Chondrocyte (in vitro differentiated cells): ENCODE measurements around the gene EPAS1. TPM values are rescaled to one million over a fixed set of nuclear protein-coding genes. Genes with fewer than 3 reads are reported as not detected.

ENCODE experiments used
- DNase-seq: peaks from one replicate; pipeline ENCODE4 v3.0.0; 2021; ENCODE audit warnings: mixed read lengths, low spot score
- H3K27ac Mint-ChIP-seq: one replicate; pipeline ENCODE4 v1.8.0; 2021; ENCODE audit warnings: mild to moderate bottlenecking, moderate library complexity, mixed read lengths; ENCODE audit not compliant: unreplicated experiment
- H3K27me3 Mint-ChIP-seq: 2 replicates; pipeline ENCODE4 v1.8.0; 2021; ENCODE audit warnings: low read depth, mixed read lengths
- H3K36me3 Mint-ChIP-seq: 2 replicates; pipeline ENCODE4 v1.8.0; 2021; ENCODE audit warnings: low read depth, mixed read lengths
- H3K4me1 Mint-ChIP-seq: 2 replicates; pipeline ENCODE4 v1.8.0; 2021; ENCODE audit warnings: low read depth, mild to moderate bottlenecking, mixed read lengths
- H3K4me3 Mint-ChIP-seq: one replicate; pipeline ENCODE4 v1.8.0; 2021; ENCODE audit warnings: mild to moderate bottlenecking, moderate library complexity, mixed read lengths; ENCODE audit not compliant: unreplicated experiment
- H3K9me3 Mint-ChIP-seq: 2 replicates; pipeline ENCODE4 v1.8.0; 2021; ENCODE audit warnings: low read depth, mixed read lengths
- CTCF ChIP-seq: fragments of 200-600 bp; sonication (generic); IDR thresholded peaks from 2 replicates; pipeline ENCODE4 v1.5.0; 2021; ENCODE audit warnings: antibody characterized with exemption, mild to moderate bottlenecking, moderate library complexity
- total RNA-seq: library from RNA; stranded (reverse); gene quantifications from 3 replicates; pipeline ENCODE4 v1.2.1, GENCODE V29; 2021

The EPAS1 gene
- total RNA-seq, 1 donor from 2014 or later: 122 TPM

- no peak for TF ChIP-seq CTCF
- peak overlapping the region; percentile 99 for H3K27ac Mint-ChIP-seq
- DNase-seq: no peak
- no peaks in the 10 kb centered on the region for H3K27me3 Mint-ChIP-seq
- H3K9me3 Mint-ChIP-seq: no peaks in the 10 kb centered on the region
- H3K36me3 Mint-ChIP-seq: no peaks in the 10 kb centered on the region
- H3K4me1 Mint-ChIP-seq: peaks cover 81% of the 10 kb centered on the region
- H3K4me3 Mint-ChIP-seq: no peak overlapping the region
These were observed 34.0 kb downstream of the EPAS1 start for GRCh38 chr2:46331109-46331766.

- DNase-seq: no peak
- no peak for TF ChIP-seq CTCF
- Mint-ChIP-seq H3K36me3 (no peaks in the 10 kb centered on the region), H3K4me1 (peaks cover 96% of the 10 kb centered on the region), H3K9me3 (no peaks in the 10 kb centered on the region), H3K4me3 (no peak overlapping the region), H3K27me3 (no peaks in the 10 kb centered on the region), H3K27ac (peak overlapping the region; percentile 99)
These were observed 35.6 kb downstream of the EPAS1 start for GRCh38 chr2:46332686-46333281.

GRCh38 chr2:46333912-46334311 is 36.7 kb downstream of the EPAS1 start:
- no peaks in the 10 kb centered on the region for H3K36me3 Mint-ChIP-seq
- peak; percentile 71 for TF ChIP-seq CTCF
- peaks cover 100% of the 10 kb centered on the region for H3K4me1 Mint-ChIP-seq
- H3K27me3 Mint-ChIP-seq: no peaks in the 10 kb centered on the region
- peak overlapping the region; percentile 99 for H3K27ac Mint-ChIP-seq
- peak overlapping the region; percentile 4 for H3K4me3 Mint-ChIP-seq
- no peak for DNase-seq
- H3K9me3 Mint-ChIP-seq: no peaks in the 10 kb centered on the region

- H3K9me3 Mint-ChIP-seq: no peaks in the 10 kb centered on the region
- DNase-seq: no peak
- peak overlapping the region; percentile 68 for H3K4me3 Mint-ChIP-seq
- H3K27me3 Mint-ChIP-seq: no peaks in the 10 kb centered on the region
- H3K27ac Mint-ChIP-seq: peak overlapping the region; percentile 99
- no peaks in the 10 kb centered on the region for H3K36me3 Mint-ChIP-seq
- TF ChIP-seq CTCF: no peak
- peaks cover 94% of the 10 kb centered on the region for H3K4me1 Mint-ChIP-seq
These were observed 37.4 kb downstream of the EPAS1 start for GRCh38 chr2:46334389-46335271.
